ENCODE data around the gene PLEKHH2.

Gene PLEKHH2

GRCh38 chr2:43717322-43717721 lies 80.3 kb downstream of the PLEKHH2 start:
- no peak for DNase-seq (ENCODE audit: low spot score)

- DNase-seq (ENCODE audit: low spot score), result no peak
Measured at GRCh38 chr2:43718530-43719124, 81.6 kb downstream of the PLEKHH2 start.

GRCh38 chr2:43724728-43725526 lies 87.9 kb downstream of the PLEKHH2 start:
- no peak for DNase-seq (ENCODE audit: low spot score)

DNA sequence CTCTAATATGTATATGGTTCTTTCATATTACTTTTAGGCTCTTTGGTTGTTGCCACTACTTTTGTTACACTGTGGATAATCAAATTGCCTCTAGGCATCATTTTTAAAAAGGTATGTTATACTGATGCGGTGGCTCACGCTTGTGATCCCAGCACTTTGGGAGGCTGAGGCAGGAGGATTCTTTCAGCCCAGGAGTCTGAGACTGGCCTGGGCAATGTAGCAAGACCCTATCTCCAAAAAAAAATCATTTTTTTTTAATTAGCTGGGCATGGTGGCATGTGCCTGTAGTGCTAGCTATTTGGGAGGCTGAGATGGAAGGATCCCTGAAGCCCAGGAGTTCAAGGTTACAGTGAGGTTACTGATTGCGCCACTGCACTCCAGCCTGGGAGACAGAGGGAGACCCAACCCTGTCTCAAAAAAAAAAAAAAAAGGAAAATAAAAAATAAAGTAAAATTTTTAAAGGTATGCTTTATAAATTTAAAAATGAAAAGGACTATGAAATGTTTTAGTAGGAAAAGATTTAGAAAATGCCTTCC lies 88.7 kb downstream of the PLEKHH2 start:
- DNase-seq (ENCODE audit: low spot score), result no peak

DNA sequence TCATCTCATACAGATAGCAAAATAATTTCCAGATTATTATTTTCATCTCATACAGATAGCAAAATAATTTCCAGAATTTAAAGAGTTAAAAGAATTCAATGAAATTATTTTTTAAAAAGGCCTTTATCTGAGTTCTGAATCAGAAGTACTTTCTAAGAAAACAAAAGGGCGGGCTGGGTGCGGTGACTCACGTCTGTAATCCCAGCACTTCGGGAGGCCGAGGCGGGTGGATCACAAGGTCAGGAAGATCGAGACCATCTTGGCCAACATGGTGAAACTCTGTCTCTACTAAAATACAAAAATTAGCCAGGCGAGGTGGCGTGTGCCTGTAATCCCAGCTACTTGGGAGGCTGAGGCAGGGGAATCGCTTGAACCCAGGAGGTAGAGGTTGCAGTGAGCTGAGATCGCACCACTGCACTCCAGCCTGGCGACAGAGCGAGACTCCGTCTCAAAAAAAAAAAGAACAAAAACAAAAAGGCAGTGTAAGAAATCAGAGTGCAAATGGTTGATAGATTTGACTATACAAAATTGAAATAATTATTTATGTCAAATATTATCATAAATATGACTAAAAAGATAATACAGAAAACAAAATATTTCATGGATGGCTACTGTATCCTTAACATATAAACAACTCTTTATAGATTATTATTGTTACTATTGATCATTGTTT lies 90.0 kb downstream of the PLEKHH2 start:
- DNase-seq (ENCODE audit: low spot score), result peak; percentile 9

- DNase-seq (ENCODE audit: low spot score), result no peak
Measured at GRCh38 chr2:43727634-43728014, 90.6 kb downstream of the PLEKHH2 start.

DNA sequence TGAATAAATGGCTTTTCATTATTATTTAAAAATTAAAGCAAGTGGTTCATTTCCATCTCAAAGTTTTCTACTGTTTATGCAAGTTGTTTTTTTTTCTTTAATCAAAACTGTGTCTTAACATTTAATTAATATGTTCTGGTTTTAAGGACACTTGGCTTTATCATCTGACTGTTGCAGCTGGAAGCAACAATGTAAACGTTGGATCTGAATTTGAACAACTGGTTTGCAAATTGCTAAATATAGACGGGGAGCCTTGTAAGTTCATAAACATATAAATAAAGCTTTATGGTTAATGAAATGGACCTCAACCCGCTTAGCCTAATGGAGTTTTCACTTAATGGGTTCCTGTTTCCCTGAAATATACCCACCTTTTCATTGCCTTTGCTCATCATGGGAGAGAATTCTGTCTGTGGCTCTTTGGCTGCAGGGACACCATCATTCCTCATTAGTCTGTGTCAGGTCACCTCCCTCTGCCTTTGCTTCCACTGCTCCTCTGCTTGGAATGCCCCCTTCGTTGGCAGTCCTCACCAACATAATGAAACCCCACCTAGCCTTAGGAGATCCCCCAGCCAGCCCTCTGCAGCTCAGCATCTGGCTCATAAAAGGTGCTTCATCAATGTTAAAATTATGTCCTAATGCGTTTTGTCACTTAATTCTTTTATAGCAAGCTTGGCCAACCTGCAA lies 92.6 kb downstream of the PLEKHH2 start:
- no peak for DNase-seq (ENCODE audit: low spot score)

DNA sequence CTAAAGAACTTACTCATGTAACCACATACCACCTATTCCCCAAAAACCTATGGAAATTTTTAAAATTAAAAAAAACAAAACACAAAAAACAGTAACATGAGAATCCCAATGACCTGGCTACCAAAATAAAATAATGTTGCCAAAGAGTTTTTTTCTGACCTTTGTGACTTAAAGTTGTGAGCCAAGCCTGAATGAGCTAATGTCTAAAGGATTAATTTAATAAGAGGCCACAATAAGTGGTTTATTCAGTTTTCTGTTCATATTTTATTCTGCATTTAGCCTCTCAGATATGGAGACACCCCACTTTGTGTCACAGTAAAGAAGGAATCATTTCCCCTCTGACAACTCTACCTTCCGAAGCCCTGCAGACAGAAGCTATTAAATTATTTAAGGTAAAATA lies 94.2 kb downstream of the PLEKHH2 start:
- DNase-seq (ENCODE audit: low spot score), result no peak

DNA sequence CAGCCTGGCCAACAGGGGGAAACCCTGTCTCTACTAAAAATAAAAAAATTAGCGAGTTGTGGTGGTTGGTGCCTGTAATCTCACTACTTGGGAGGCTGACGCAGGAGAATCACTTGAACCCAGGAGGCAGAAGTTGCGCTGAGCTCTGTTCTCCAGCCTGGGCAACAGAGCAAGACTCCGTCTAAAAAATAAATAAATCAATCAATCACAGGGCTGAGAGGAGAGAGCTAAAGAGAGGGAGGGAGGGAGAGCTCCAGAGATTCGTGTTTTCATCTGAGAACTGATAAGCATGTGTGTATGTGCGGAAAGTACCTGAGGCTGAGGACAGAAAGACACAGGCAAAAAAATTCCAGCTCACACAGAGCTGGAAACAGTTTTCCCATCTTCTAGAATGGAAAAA lies 99.6 kb downstream of the PLEKHH2 start:
- no peak for DNase-seq (ENCODE audit: low spot score)

DNA sequence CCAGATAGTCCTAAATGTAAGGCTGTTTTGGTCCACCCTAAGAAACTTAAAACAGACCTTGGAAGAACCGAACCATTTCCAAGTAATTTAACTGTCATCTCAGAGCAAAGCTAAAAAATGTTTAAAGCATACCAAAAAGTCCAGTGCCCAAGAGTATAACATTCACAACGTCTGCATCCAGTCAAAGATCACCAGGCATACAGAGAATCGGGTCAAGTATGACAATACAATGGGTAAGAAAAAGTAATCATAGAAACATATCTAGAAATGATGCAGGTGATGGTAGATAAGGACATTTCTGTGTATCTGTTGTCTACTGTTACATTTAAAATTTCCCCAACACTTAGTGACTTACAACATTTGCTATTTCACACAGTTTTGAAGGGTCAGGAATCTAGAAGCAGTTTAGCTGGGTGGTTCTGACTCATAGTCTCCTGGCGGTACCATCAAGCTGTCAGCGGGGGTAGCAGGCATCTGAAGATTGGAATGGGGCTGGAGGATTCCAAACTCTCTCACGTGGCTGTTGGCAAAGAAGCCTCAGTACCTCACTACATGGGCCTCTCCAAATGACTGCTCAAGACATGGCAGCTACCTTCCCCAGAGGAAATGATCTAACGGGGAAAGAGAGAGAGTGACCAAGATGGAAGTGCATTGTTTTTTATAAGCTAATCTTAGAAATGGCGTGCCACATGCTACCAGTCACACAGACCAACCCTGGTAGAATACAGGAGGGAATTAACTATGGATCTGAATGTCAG lies 100.2 kb downstream of the PLEKHH2 start:
- DNase-seq (ENCODE audit: low spot score), result no peak

DNA sequence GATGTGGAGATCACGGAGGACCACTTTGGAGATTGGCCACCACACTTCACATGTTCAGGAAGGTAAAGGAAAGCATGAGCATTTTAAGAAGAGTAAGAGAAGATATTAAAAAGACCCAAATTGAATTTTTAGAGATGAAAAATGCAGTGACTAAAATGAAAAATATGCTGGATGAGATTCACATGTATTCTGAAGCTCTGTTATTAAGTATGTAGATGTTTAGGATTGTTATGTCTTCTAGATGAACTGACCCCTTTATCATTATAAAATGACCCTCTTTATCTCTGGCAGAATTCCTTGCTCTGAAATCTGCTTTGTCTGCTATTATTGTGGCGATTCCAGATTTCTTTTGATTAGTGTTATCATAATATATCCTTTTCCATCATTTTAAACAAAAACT lies 100.8 kb downstream of the PLEKHH2 start:
- DNase-seq (ENCODE audit: low spot score), result no peak

GRCh38 chr2:43738257-43738656 lies 101.2 kb downstream of the PLEKHH2 start:
- no peak for DNase-seq (ENCODE audit: low spot score)

DNA sequence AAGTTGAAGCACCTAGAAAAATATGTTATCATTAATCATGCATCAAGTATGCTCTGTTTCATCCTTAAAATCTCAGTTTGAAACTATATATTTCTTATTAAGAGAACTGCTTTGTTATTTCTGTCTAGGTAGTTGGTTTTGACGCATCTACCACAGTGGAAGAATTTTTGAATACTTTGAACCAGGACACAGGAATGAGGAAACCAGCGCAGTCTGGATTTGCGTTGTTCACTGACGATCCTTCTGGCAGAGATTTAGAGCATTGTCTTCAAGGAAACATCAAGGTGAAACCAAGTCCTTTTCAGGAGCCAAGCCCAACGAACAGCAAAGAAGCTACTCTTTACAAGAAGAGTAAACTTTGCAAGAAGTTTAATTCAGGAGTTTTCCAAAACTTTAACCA lies 106.6 kb downstream of the PLEKHH2 start:
- no peak for DNase-seq (ENCODE audit: low spot score)

GRCh38 chr2:43745457-43745856 lies 108.4 kb downstream of the PLEKHH2 start:
- no peak for DNase-seq (ENCODE audit: low spot score)

DNA sequence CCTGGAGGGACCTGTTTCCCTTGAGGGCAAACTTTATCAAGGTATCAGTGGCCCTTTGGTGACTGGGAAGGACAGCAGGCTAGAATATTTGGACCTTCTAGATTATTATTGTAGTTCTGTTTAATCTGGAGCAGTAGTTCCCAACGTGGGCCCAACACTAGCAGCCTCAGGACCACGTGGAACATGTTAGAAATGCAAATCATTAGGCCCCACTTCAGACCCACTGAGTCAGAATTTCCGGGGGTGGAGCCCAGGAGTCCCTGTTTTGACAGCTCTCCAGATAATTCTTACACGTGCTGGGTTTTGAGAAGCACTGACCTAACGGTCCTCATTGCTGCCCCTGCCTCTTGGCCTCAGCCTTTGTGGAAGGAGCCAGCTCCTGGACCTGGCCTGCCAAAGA lies 111.3 kb downstream of the PLEKHH2 start:
- no peak for DNase-seq (ENCODE audit: low spot score)

GRCh38 chr2:43749583-43749982 lies 112.5 kb downstream of the PLEKHH2 start:
- DNase-seq (ENCODE audit: low spot score), result no peak

- no peak for DNase-seq (ENCODE audit: low spot score)
Measured at GRCh38 chr2:43751476-43751990, 114.5 kb downstream of the PLEKHH2 start.

GRCh38 chr2:43752302-43752701 lies 115.2 kb downstream of the PLEKHH2 start:
- DNase-seq (ENCODE audit: low spot score), result no peak

GRCh38 chr2:43754180-43754579 lies 117.1 kb downstream of the PLEKHH2 start:
- DNase-seq (ENCODE audit: low spot score), result no peak

DNA sequence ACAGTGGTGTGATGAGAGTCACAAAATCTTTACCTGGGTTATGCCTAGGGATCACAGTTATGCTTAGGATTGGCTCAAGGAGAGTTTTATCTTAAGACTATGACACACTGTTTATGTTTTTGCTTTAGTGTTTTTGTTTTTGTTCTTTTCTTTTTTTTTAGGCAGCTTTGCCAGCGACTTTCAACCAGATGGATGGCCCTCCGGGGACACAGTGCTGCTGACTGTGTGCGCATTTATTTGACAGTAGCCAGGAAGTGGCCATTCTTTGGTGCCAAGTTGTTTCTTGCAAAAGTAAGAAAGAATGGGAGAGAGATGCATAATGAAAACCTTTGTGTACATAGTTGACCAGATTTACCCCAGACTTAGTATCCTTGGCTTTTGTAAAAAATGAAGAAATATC lies 121.7 kb downstream of the PLEKHH2 start:
- DNase-seq (ENCODE audit: low spot score), result no peak

DNA sequence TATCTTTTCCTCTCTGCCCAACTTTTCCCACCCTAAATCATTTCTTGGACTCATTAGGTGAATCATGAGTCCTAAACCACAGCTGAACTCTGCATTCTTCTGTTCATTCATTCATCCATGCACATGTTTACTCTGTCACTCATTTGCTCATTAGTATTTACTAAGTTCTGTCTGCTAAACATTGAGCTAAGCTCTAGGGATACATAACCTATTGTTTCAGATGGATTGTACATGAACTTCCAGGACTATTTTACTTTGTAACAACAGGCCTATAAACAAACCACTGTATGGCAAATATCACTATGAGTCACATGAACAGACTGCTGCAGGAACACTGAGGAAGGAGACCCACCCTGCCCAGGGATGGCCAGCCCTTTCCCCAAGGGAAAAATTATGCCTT lies 122.1 kb downstream of the PLEKHH2 start:
- peak; percentile 7 for DNase-seq (ENCODE audit: low spot score)

DNA sequence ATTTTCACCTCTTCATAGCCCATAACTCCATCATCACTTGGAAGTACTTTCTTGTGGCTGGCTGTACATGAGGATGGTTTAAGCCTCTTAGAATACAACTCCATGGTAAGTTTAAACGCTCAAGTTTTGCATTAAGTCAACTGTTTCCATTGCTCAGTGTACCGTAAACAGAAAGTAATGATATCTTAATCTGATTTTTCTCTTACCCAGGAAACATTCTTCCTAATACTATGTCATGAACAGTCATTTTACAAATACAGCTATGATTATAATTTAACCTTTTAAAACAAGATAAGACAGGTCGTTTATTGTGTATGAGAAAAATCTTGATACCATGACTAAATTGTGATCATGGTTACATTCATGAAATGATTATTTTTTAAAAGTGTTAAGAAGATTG lies 125.2 kb downstream of the PLEKHH2 start:
- DNase-seq (ENCODE audit: low spot score), result no peak

Data from LoVo (cell line).